GM18870 (cell line): ENCODE measurements around the gene POU2AF1.

Experiments used
- ATAC-seq: cut with Tn5 transposase; IDR thresholded peaks from one replicate; pipeline ENCODE4 v1.9.1; 2021; ENCODE audit warnings: moderate library complexity; ENCODE audit not compliant: unreplicated experiment

The POU2AF1 gene

DNA sequence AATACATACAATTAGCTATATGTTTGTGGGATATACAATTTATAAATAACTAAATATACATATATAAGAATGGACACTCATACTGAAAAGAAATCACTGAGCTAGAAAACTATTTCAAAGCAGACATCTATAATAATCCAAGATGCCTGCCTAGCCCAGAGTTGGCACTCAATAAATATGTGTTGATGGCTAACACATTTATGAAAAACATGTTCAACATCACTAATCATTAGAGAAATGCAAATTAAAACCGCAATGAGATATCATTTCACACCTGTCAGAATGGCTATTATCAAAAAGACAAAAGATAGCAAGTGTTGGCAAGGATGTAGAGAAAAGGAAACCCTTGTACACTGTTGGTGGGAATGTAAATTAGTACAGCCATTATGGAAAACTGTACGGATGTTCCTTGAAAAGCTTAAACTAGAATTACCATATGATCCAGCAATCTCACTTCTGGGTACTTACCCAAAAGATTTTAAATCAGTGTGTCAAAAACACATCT is 29.8 kb downstream of the POU2AF1 start:
- ATAC-seq: no peak

GRCh38 chr11:111348147-111348546 is 30.9 kb downstream of the POU2AF1 start:
- ATAC-seq: no peak

- no peak for ATAC-seq
Observed at GRCh38 chr11:111347723-111348115, 31.4 kb downstream of the POU2AF1 start.

GRCh38 chr11:111347002-111347722 is 31.9 kb downstream of the POU2AF1 start:
- ATAC-seq: no peak

GRCh38 chr11:111344032-111344431 is 35.0 kb downstream of the POU2AF1 start:
- ATAC-seq: no peak

DNA sequence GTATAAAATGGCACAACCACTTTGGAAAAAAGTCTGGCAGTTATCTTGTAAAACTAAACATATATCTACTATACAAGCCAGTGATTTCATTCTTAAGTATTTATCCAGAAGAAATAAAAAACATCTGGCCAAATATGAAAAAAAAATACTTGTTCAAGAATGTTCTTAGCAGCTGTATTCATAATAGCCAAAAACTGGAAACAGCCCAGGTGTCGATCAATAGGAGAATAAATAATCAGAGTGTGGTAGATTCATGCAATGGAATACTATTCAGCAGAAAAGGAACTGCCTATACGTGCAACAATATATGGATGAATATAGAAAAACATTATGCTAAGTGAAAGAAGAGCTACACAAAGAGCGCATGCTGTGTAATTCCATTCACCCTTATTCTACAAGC is 36.7 kb downstream of the POU2AF1 start:
- ATAC-seq: no peak

- no peak for ATAC-seq
Observed at GRCh38 chr11:111339758-111340388, 39.2 kb downstream of the POU2AF1 start.

DNA sequence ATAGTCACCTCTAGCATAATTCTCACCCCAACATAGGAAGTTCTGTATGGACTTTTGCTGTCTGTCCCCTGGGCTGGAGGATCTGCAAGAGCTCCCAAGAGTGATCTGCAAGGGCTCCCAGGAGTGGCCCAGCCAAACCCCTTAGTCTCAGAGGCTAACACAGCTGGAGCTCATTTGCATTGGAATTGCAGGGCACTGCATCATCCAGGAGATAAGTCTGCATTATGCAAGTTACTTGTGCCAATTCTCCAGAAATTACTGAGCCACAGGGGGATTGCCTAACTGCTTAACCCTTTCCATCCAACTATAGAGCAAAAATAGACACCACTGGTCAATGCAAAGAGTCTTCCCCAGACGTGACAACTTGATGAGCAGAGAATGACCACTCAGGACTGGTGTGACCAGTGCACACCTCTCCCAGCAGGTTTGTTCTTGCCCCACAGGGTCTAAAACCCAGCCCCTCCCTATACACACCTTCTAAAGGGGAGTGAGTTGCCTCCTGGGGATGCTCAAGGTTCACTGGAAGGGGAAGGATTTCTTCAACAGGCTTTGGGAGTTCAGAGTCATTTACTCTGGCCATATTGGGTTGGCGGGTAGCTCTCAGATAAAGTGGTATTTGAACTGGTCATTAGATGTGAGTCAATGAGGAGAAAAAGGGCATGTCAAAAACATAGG is 42.4 kb downstream of the POU2AF1 start:
- ATAC-seq: no peak

GRCh38 chr11:111336062-111336461 is 43.0 kb downstream of the POU2AF1 start:
- no peak for ATAC-seq

- ATAC-seq: no peak
Observed at GRCh38 chr11:111335549-111335948, 43.5 kb downstream of the POU2AF1 start.

GRCh38 chr11:111334532-111335502 is 44.3 kb downstream of the POU2AF1 start:
- no peak for ATAC-seq

GRCh38 chr11:111331711-111332479 is 47.2 kb downstream of the POU2AF1 start:
- ATAC-seq: no peak

DNA sequence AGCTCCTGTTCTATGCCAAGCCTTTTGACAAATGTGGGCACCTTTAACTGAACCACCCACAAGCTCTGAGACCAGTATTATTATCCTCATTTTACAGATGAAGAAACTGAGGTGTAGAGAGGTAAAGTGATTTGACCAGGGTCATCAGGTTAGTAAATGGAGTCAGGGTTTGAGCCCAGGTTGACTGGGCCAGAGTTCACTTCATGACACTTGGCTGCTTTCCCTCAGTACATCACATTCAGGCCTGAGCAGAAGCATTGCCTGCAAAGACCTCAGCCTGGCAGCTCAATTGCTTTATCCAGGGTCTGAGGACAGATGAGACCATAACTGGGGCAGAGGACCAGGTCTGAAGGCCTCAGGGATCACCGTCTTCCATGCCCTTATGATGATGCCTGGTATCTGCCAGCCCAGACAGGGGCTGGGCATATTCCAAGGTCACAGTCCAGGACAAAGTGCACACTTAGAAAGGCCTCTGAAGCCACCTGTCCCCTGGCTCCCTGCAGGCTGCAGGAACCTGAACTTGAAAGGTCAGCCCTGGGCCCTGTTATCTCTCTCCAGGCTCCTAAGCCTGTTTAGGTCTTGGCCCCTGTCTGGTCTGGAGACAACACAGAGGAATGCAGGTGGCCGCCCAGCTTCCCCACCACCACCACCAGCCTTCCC is 48.7 kb downstream of the POU2AF1 start:
- no peak for ATAC-seq

DNA sequence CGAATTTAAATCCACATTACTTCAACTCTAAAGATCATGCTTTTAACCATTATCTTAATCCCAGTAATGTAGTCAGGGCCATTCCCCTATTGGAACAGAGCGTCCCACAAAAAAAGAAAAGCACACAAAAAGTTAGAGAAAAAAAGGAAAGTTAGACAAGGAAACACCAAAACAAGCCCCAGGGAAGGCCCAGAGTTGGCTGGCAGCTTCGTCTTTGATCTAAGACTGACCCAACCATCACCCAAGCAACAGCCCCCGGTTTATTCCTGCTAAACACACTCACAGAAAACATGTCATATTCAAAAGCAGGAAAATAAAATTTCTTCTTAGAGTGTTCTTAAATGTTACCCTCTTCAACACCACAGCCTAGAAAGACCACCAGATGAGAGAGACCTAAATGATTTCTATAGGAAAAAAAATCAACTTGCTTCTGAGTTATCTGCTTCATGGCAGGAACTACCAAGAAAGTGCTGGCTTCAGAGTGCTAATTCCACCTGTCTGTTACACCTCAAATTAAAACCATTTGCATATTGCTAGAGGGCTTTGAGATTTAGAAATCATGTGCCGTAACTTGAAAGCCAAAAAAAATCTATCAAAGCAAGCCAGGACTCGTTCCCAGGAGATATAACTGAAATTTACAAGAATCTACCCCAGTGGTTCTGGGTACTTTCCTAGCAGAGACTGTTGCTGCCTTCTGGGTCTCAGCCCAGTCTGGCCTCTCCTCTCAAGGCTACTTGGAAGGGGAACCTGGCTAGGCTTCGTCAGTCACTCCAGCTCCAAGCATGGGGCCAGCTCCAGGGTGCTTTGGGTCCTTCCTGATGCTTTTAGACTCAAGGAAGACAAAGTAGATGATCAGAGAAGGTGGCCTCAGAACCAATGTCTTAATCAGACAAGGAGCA is 49.5 kb downstream of the POU2AF1 start:
- no peak for ATAC-seq

- ATAC-seq: no peak
Observed at GRCh38 chr11:111327908-111328624, 51.0 kb downstream of the POU2AF1 start.

DNA sequence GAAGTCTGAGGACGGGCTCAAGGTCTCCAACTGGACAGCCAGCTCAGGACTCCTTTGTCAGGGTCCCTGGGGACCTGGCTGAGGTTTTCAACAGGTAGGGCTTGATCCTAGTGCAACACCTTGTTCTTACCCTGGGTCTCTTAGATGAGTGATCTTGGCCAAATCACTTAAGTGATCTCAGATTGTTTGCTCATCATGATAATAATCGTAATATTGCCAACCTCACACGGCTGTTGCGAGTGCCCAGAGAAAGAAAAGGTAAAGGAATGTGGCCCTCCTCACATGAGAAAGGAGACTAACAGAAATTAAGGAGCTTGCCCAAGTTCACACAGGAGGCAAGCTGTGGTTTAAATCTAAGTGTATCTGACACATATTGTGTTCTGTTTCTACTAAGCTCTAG is 52.3 kb downstream of the POU2AF1 start:
- ATAC-seq: no peak

DNA sequence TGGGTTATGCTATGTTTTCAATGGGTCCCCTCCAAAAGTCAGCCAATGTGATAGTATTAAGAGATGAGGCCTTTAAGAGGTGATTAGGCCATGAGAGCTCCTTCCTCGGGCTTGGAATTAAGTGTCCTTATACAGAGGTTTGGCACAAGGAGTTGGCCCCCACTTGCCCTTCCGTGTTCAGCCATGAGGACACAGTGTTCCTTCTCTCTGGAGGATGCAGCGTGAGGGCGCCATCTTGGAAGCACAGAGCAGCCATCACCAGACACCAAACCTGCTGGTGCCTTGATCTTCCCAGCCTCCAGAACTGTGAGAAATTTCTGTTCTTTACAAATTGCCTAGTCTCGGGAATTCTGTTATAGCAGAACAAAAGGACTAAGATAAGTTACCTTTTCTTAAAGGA is 53.8 kb downstream of the POU2AF1 start:
- no peak for ATAC-seq

DNA sequence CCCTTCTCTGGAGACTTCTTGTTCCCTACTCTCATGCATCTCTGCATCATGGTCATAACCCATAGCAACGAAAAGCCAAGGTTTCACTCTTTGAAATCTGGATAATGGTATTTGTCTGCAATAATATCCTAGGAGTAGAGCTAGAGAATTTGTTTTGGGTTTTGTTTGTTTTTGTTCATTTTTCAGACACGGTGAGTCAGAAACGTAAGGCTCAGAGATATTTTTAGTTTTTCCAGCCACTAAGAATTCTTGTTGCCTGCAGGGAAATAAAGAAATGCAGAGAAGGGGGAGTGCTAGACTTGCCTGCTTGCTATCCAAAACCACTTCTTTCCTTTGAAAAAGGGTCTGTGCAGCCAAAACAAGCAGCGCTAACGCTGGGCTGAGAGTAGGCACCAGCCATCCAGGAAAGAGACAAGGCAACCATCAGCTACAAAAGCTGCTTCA is 54.8 kb downstream of the POU2AF1 start:
- ATAC-seq: no peak
